T47D (cell line): ENCODE measurements around the gene TUNAR.

Experiments used
- DNase-seq, 2 experiments: peaks; one replicate each; pipeline versions ENCODE4 v3.0.0 to v3.0.0-alpha.2; 2011 to 2012; ENCODE audit warnings: low read depth in 1 of 2, low spot score in 1 of 2
- JUND ChIP-seq: IDR thresholded peaks from 2 replicates; pipeline ENCODE4 v1.6.1; 2012; ENCODE audit warnings: low read depth
- in situ Hi-C: cut with HindIII; loops from 2 replicates; pipeline ENCODE4 v1.10.0; 2016; ENCODE audit warnings: low sequenced_read_pairs, low pct_unique_long_range_greater_than_20kb

TUNAR gene

DNA sequence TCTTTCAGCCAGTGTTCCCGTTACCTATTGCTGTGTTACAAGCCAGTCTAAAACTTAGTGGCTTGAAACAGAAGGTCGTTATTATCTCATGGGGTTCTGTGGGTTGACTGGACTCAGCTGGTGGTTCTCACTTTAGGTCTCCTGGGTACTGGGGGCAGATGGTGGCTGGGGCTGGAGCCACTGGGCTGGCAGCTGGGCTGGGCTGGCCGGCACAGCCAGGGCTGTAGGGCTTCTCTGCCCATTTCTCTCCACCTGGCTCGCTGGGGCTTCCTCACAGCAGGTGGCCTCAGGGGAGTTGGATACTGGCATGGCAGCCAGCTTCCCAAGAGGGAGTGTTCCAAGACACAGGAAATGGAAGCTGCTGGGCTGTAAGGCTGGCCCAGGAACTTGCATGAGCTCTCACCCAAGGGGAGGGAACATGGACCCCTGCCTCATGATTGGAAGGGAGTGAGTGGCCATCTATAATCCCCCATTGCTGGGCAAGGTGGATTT, 27.0 kb downstream of the TUNAR start:
- no peak for DNase-seq
- TF ChIP-seq JUND: no peak
- in situ Hi-C loops: no loop called here

DNA sequence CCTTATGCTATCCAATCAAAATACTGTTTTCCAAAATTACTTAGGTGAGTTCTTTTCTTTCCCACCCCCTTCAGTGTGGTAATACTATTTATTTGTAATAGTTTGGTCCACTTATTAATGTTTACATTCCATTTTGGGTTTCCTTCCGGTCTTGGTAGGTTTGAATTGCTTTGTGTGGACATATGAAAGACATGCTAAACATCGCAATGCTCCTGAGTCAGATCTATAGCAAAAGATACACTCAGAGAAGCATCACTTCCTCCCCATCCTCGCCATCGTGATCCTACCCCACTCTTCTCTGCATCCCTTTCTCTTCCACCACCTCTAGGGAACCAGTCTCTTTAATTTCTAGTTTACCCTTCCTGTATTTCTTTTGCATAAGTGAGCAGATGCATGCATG, 30.0 kb downstream of the TUNAR start:
- in situ Hi-C loops: no loop called here
- no peak for DNase-seq
- TF ChIP-seq JUND: no peak

DNA sequence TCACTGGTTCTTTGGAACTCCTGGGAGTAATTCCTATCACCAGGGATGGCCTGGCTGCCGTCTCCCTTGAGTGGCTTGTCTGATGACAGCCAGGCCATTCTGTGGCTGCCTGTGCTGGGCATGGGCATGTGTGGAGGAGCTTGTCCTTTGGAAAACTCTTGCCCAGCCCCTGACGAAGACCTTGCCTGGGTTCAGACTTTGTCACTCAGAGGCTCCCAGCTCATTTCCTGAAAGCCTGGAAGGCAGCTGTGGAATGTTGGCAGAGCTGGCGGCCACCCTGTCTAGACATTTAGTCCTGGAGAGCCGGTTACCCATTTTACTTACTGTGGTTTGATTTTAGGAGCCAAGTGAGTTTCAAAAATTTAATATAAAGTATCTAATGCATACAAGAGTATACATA, 34.0 kb downstream of the TUNAR start:
- in situ Hi-C loops: no loop called here
- TF ChIP-seq JUND: no peak
- no peak for DNase-seq

DNA sequence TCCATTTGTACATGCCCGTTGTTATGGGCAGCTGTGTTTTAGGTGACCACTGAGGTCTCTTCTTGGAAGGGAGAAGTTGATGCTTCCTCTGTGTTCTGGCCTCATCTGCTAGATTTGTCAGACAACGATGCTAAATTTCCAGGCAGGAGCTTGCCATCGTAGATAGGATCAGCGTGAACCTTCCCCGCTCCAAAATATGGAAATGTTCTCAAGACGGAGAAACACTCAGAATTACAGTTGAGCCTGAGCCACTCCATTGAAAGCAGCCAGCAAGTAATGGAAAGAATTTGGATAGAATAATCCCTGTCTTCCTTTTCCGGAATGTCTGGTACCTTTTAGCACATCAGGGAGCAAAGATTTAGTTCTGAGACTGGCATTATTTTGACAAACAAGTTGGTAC, 34.8 kb downstream of the TUNAR start:
- no peak for TF ChIP-seq JUND
- no peak for DNase-seq
- in situ Hi-C loops: no loop called here

DNA sequence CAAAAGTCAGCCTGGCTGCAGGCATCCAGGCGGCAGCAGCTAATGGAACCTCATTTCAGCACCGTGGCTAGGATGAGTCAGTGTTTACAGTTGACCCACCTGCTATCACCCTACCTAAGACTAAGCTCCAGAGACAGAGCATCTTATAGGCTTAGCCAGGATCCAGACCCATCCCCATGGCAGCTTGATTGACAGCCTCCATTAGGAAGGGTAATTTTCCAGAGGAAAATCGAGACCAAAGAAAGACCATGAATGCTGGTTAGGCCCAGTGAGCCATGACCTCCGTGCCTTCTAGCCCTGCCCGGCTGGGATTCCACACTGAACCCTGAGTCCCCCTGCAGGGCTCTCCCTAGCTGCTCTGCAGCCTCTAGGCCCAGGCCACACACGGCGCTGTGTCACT, 38.7 kb downstream of the TUNAR start:
- DNase-seq: no peak
- no peak for TF ChIP-seq JUND
- in situ Hi-C loops: no loop called here

DNA sequence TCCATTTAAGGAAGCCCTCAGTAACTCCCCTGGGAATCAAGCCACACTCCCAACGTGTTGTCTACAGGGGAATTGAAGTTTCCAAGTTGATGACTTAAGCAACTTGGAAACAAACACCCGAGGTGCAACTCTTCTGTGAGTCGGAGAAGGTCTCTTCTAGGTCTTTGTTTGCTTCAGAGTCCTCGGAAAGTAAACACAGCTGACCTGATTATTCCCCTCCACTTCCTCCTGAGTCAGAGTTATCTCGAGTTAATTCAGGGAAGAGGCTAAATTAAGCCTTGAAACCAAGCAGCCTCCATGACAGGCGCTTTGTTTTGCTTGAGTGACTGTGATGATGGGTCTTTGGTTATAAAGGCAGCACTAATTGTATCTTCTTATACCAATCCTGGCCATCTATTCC, 41.8 kb downstream of the TUNAR start:
- no peak for DNase-seq
- no peak for TF ChIP-seq JUND
- in situ Hi-C loops: no loop called here

DNA sequence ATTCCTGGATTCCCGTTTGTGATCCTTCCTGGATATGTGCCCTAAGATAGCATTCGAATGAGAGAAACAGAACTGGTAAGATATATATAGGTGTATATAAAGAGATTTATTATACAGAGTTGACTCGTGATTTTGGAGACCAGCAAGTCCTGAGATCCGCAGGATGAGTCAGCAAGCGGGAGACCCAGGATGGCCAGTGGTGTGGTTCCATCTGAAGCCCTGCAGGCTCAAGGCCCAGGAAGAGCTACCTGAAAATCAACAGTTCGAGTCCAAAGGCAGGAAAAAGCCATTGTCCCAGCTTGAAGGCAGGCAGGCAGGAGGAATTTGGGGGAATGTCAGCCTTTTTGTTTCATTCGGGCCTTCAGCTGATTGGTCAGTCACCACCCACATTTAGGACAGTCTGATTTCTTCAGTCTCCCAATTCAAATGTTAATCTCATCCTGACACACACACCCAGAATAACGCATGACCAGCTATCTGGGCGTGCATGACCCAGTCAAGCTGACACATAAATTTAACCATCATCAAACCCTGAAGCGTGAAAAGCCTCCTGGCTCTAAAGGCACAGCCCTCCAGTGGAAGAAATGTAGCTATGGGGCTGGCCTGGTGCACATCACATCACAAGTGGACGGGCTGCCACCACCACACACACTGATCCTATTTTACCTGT, 44.3 kb downstream of the TUNAR start:
- no peak for TF ChIP-seq JUND
- no peak for DNase-seq
- in situ Hi-C loops: no loop called here

DNA sequence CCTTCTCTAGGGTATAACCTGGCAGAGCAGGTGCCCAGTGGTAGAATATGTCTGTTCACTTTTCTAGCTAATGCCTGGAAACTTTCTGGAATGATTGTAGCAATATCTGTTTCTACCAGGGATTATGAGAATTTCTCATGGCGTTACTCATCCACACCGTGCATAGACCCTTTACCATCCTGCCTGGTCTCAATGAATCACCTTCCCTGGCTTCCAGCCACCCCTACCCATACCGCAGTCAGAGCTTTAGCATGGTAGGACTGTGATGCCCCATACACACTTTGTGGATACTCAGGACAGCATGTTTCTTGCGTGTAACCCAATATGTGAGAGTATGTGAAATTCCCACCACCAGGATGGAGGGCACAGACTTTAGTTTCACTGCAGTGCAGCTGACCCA, 45.4 kb downstream of the TUNAR start:
- TF ChIP-seq JUND: no peak
- DNase-seq: no peak
- in situ Hi-C loops: no loop called here

DNA sequence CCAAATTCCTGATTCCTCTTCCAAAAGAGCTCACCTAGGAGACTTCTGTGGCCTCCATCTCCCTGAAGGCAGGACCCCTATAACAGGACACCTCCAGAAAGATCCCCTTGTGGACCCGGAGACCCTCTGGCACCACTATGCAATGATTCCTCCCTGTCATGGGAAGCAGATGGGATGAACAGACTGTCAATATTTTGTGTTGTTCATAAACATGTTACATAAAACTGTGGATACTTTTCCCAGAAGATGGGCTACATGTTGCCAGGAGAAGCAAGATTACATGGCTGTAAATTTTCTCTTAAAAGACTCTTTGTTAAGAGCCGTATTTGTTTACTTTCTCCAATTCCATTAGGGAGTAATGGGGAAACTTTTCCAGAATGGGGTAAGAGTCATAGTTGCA, 52.1 kb downstream of the TUNAR start:
- DNase-seq: no peak
- in situ Hi-C loops: no loop called here
- TF ChIP-seq JUND: no peak

DNA sequence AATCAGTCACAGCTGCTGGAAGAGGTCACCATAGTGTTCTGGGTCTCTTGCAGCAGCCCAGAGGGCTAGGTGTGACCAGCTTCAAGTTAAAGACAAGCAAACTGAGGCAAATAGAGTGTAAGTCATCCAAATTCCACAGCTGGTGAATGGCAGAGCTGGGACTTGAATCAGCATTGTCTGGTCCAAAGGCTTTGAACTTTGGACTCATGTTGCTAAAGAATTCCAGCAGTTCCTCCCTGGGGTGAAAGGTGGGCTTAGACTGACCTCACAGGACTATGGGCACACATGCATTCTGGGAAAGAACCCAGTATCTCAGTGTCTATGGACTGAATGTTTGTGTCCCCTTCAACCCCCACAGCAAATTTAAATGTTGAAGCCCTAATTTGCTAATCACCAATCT, 54.8 kb downstream of the TUNAR start:
- TF ChIP-seq JUND: no peak
- DNase-seq: no peak
- in situ Hi-C loops: no loop called here

DNA sequence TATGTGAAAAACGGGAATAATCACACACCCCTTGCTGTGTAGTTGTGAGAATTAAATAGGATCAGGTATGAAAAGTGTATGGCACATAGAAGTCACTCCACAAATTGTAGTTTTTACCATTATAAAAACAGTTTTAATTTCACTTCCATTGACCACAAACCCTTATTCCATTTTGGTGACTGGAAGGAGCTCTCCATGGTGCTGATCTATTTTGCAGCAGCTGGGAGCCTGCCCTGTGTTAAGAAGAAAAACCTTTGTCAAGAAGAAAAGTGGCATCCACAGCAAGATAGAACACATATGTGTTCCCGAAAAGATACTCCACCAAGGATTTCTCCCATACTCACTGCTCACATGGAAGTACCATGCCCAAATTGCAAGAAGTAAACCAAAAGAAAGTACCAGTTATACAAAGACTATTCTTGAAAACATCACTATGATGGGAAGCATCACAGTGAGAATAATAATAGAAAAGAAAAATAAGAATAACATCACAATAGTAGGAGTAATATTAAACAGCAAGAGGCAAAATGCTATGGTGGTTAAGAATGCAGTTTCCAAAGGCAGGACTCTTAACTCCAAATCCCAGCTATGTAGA, 58.7 kb downstream of the TUNAR start:
- DNase-seq: peak; percentile 49 to 78
- in situ Hi-C loops: no loop called here

DNA sequence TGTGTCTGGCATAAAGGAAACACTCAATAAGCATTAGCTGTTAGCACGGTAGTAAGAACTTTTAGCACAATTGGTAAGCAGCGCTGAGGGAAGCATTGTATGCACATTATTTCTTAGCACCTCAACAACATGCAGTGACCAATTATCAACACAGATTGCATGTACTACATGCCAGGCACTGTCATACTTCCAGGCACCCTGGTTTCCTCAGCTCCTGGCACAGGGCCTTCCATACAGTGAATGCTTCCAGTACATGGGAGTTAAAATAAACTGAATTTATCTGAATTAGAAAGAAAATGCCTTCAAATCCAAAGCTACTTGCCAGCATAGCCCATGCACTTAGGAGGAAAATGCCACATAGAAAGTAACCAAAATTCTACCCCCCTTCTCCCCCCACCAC, 59.4 kb downstream of the TUNAR start:
- in situ Hi-C loops: no loop called here
- no peak for TF ChIP-seq JUND
- DNase-seq: no peak

More for the DNA sequence above, 58.7 kb downstream of the TUNAR start:
- no peak for TF ChIP-seq JUND

DNA sequence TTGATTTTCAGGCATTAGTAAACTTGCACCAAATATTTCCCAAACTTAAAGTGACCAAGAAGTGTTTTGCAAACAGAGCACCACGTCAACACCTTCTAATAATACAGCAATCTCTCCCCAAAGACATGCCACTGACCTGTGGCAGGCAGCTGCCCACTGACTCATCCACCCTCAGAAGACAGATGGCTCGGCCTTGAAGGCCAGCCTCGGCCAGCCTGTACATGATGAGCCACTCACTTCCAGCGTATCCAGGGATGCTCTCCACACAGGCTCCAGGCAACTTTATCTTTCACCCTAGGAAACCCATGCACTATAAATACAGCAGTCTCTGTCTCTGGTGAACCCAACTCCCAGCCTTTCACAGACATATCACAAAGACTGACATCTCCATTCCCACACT, 62.7 kb downstream of the TUNAR start:
- DNase-seq: no peak
- in situ Hi-C loops: no loop called here
- no peak for TF ChIP-seq JUND

DNA sequence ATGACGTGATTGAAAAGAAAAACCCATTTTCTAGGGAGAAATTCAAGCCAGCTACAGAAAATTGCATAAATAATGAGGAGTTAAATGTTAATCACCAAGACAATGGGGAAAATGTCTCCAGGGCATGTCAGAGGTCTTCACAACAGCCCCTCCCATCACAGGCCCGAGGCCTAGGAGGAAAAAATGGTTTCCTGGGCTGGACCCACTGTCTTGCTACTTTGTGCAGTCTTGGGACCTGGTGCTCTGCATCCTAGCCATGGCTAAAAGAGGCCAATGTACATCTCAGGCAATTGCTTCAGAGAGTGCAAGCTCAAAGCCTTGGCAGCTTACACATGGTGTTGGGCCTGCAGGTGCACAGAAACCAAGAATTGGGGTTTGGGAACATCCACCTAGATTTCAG, 65.3 kb downstream of the TUNAR start:
- in situ Hi-C loops: no loop called here
- no peak for TF ChIP-seq JUND
- no peak for DNase-seq
